Measurements from ENCODE around the gene TMEM86A.

GRCh38 chr11:18715476-18715875 lies 16.9 kb downstream of the TMEM86A start:
- TF ChIP-seq CTCF (IDR thresholded peaks at IDR 0.05), result no peak
- TF ChIP-seq POLR2A (IDR thresholded peaks at IDR 0.05), result no peak

Data from lower leg skin (tissue), 3 donors.